ENCODE results near the gene SLC39A7.

Gene SLC39A7

GRCh38 chr6:33190504-33191107 lies 10.1 kb upstream of the SLC39A7 start:
- no peak for DNase-seq (ENCODE audit: low read depth)

DNA sequence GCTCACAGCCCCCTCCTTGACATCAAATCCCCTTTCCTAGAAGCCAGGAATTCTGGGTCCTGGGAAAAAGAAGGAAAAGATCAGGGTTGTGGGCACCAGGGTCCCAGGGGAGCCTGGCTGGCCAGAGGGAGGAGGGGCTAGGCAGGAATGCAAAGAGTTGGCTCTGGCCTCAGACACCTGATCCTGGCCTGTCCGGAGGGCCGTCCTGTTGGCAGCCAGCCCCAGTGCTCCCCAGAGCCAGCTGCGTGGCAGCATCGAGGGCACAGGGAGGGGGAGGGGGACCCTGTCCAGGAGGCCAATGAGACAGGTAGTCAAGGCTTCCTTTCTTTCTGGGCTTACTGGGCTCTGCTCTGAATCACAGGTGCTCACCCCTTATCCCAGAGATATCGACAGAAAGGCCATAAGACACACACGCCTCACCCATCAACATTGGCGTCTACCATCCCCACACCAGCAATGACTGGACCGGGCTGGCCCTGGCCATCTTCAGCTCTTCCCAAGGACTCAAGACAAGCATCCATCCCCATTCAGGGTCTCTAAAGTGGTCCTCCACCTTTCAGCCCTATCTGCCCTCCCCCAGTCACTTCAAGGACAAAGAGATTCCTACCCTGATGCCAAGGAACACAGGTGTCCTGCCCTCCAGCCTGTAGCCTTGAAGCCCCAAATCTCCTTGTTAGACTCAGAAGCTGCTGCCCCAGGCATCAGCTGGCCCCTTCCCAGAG lies 9.1 kb upstream of the SLC39A7 start:
- DNase-seq (ENCODE audit: low read depth) = no peak

DNA sequence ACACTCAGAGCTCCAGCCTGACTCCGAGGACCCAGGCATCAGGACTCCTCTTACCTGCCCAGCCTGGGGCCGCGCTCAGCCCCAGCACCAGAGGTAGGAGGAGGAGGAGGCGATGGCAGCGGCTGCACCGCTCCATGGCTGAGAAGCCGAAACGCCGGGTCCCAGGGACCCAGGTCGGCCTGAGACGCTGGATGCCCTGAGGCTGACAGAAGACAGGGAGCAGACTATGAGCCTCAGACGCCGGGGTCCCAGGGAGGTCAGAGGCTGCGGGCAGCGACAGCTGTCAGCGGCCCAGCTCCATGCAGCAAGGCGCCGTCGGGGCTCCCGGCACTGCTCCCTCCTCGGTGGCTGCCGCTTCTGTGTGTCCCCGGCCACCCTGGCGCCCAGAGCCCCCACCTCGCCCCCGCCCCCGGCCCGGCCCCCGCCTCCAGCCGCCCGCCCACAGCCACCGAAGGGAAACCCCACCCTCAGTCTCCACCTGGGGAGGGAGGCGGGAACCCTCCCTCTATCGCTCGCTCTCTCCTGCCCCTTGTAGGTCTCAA lies 8.5 kb upstream of the SLC39A7 start, which contains the start of gene COL11A2:
TSS of gene COL11A2 (minus strand) at position 363 of the 542 bp plus-strand sequence. CDS start at position 136, 227 bp downstream.
- no peak for DNase-seq (ENCODE audit: low read depth)

DNA sequence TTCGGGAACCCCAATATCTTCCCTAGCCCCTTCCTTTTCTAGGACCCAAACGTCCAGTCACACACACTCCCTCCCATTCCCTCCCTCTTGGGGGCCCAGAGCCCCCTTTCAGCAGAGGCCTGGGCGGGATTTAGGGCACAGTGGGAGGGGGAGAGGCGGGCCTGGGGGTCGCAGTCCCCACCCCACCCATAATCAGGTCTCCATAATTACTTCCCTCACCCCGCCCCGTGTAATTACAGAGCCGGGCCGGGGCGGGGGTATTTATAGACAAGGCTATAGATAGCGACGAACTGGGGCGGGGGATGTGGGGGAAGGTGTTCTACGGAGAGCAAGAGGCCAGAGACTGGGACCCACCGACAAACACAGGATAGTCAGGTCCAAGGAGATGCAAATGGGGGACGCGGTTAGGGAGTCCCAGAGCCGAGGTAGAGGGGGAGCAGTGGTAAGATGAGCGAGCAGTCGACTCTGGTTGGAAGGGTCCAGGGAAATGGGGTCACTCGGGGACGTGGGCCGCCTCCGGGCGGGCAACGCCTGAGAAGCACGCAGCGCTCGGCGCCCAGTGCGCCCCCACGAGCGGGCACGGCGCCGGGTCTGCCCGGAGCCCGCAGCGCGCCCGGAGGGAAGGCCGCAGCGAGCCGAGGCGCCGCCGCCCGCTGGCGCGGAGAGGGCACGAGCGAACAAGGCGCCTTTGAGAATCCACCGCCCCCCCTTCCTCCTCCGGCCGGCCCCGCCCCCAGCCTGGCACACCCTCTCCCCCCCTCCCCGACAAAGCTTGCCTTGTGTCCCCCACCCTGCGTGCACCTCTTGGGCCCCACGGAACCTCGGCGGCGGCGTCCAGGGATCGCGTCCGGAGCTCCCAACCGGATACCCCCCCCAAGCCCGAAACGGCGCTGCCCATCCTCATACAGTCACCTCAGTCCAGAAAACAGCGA lies 7.7 kb upstream of the SLC39A7 start:
- DNase-seq (ENCODE audit: low read depth) = no peak

GRCh38 chr6:33193619-33194018 lies 7.0 kb upstream of the SLC39A7 start:
- no peak for DNase-seq (ENCODE audit: low read depth)

- no peak for DNase-seq (ENCODE audit: low read depth)
Measured at GRCh38 chr6:33194431-33194979, 6.2 kb upstream of the SLC39A7 start.

DNA sequence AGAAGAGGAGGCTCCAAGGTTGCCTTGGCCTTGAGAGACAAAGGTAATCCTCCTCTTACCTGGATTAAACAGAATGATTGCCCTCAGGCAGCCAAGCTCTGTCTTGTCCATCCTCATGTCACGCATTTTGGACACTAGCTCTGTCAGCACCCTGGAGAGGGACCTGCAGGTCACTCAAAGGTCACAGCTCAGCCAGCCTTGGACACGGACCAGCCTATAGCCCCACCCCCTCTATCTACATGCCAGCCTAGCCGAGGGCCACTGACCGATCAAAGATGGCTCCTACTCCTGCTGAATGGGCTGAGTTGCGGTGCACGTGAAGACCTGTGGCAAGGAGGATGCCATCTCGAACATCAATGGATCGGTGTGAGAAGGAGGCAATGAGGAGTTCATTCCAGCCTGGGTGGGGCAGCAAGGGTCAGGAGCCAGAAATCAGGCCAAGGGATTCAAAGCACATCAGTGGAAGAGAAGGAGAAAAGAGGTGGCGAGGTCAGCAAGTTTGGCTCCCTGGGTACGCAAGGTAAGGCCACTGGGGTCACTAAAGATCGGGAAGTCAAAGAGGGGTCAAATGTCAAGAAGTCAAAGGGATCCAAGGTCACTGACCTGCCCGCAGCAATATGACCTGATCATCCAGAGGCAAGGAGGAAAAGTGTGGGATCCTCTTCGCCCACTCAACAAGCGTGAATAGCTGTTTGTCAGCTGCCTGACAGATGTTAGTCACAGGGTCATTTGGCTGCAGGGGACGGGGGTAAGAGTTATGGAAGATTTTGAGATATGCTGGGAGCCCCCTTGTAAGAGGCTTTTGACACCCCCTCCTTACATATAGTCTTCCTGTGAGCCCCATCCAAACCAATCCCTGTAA lies 5.1 kb upstream of the SLC39A7 start:
- DNase-seq (ENCODE audit: low read depth) = no peak

GRCh38 chr6:33197431-33198048 lies 3.1 kb upstream of the SLC39A7 start:
- no peak for DNase-seq (ENCODE audit: low read depth)

GRCh38 chr6:33198159-33198852 lies 2.4 kb upstream of the SLC39A7 start:
- DNase-seq (ENCODE audit: low read depth) = no peak

- DNase-seq (ENCODE audit: low read depth) = no peak
Measured at GRCh38 chr6:33198853-33199436, 1.7 kb upstream of the SLC39A7 start.

- peak; percentile 48 for DNase-seq (ENCODE audit: low read depth)
Measured at GRCh38 chr6:33199687-33200218, 914 bp upstream of the SLC39A7 start.

DNA sequence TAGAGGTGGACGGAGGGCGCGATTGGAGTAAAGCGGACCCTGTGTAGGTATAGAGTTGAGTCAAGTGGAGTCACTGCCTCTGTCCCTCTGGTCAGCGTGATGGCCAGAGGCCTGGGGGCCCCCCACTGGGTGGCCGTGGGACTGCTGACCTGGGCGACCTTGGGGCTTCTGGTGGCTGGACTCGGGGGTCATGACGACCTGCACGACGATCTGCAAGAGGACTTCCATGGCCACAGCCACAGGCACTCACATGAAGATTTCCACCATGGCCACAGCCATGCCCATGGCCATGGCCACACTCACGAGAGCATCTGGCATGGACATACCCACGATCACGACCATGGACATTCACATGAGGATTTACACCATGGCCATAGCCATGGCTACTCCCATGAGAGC lies 479 bp downstream of the SLC39A7 start:
- DNase-seq (ENCODE audit: low read depth) = no peak

DNA sequence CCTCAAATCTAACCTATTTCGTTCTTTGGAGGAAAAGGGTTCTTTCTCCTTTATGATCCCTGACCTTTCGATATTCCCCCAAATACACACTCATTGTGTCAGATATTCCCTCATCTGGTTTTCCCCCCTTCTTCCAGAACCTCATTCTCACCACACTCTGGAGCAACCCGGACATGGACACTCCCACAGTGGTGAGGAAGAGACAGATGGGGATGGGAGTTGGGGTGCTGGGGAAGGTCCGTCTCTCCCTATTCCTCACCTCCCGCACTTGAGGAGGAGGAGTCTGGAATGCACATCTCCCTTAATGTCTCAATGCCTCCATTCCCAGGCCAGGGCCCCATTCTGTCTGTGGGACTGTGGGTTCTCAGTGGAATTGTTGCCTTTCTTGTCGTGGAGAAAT lies 1.3 kb downstream of the SLC39A7 start:
- no peak for DNase-seq (ENCODE audit: low read depth)

DNA sequence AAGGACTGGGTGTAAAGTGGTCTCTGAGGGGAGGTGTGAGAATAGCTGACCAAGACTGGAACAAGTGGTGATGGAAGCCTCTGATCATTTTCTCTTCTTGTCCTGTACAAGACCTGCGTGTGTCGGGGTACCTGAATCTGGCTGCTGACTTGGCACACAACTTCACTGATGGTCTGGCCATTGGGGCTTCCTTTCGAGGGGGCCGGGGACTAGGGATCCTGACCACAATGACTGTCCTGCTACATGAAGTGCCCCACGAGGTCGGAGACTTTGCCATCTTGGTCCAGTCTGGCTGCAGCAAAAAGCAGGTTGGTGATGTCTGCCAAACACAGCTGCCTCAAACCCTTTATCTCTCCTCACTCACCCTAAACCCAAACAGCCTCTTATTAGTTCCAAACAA lies 2.1 kb downstream of the SLC39A7 start:
- no peak for DNase-seq (ENCODE audit: low read depth)

DNA sequence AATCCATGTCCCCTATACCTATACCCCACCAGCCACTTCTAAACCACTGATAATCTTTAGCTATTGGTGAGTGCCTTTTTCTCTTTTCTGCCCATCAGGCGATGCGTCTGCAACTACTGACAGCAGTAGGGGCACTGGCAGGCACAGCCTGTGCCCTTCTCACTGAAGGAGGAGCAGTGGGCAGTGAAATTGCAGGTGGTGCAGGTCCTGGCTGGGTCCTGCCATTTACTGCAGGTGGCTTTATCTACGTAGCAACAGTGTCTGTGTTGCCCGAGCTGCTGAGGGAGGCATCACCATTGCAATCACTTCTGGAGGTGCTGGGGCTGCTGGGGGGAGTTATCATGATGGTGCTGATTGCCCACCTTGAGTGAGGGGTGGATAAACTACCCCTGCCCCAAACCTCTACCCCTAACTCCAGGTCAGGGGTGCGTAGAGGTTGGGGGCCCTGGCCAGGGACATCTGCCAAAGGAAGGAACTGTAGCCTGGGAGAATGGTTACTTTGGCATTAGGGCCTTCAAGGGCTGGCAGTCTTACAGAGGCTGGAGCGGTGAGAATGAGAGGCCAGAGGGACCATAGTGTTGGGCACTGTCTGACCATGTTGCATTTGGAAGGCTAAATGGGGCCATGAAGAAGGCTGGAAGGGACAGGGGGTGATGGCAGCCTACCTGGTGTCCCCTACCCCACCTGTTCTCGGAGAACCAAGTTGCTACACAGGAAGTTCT lies 2.9 kb downstream of the SLC39A7 start:
- no peak for DNase-seq (ENCODE audit: low read depth)

- no peak for DNase-seq (ENCODE audit: low read depth)
Measured at GRCh38 chr6:33204165-33204414, 3.4 kb downstream of the SLC39A7 start.

- peak; percentile 90 for DNase-seq (ENCODE audit: low read depth)
Measured at GRCh38 chr6:33204415-33205190, 3.9 kb downstream of the SLC39A7 start, which contains the start of gene HSD17B8. Gene HSD17B8 (plus strand): TSS chr6:33204655. CDS start chr6:33204669, 14 bp downstream.

Measured in stimulated activated CD8-positive, alpha-beta memory T cell treated with anti-CD3 and anti-CD28 coated beads, Interleukin-7, amount 100 ng/mL, for 24 hours (primary cell).